GM23338 (cell line): ENCODE results near the gene HBS1L. TPM values are rescaled to one million over a fixed set of nuclear protein-coding genes. Genes with fewer than 3 reads are reported as not detected.

ENCODE experiments used
- ATAC-seq: fragments of 200-7000 bp; cut with Tn5 transposase; 3 replicates; pipeline ENCODE4 v1.9.1; 2020
- DNase-seq: peaks from one replicate; pipeline ENCODE4 v3.0.0-alpha.2; 2015; ENCODE audit warnings: low spot score
- H2AFZ ChIP-seq: fragments of 200-600 bp; sonication (generic); 2 replicates; pipeline ENCODE4 v1.8.0; 2016; ENCODE audit warnings: antibody characterized with exemption, mild to moderate bottlenecking, moderate library complexity
- H3F3A ChIP-seq: fragments of 200-600 bp; sonication (generic); replicated peaks from 2 replicates; pipeline ENCODE4 v1.8.0; 2017; ENCODE audit warnings: antibody characterized with exemption, mixed run types, low read depth
- H3K27ac ChIP-seq: fragments of 200-600 bp; sonication (generic); 2 replicates; pipeline ENCODE4 v1.6.1; 2016; ENCODE audit warnings: low read depth
- H3K27me3 ChIP-seq: fragments of 200-600 bp; sonication (generic); 2 replicates; pipeline ENCODE4 v1.8.0; 2016; ENCODE audit warnings: mild to moderate bottlenecking, mixed run types, moderate library complexity; ENCODE audit not compliant: insufficient read depth
- H3K36me3 ChIP-seq: fragments of 200-600 bp; sonication (generic); 2 replicates; pipeline ENCODE4 v1.8.0; 2016; ENCODE audit warnings: mild to moderate bottlenecking; ENCODE audit not compliant: insufficient read depth
- H3K4me1 ChIP-seq: fragments of 200-600 bp; sonication (generic); 2 replicates; pipeline ENCODE4 v1.8.0; 2016; ENCODE audit warnings: mild to moderate bottlenecking, moderate library complexity; ENCODE audit not compliant: insufficient read depth
- H3K4me2 ChIP-seq: fragments of 200-600 bp; sonication (generic); 2 replicates; pipeline ENCODE4 v1.7.1; 2017; ENCODE audit warnings: mixed run types
- H3K4me3 ChIP-seq: fragments of 200-600 bp; sonication (generic); 2 replicates; pipeline ENCODE4 v1.6.1; 2016; ENCODE audit warnings: mixed run types
- H3K79me2 ChIP-seq: fragments of 200-600 bp; sonication (generic); replicated peaks from 2 replicates; pipeline ENCODE4 v1.8.0; 2017; ENCODE audit warnings: mild to moderate bottlenecking; ENCODE audit not compliant: insufficient read depth
- H3K9me2 ChIP-seq: fragments of 200-600 bp; sonication (generic); 2 replicates; pipeline ENCODE4 v1.8.0; 2017; ENCODE audit not compliant: insufficient read depth
- H4K20me1 ChIP-seq: fragments of 200-600 bp; sonication (generic); replicated peaks from 2 replicates; pipeline ENCODE4 v1.8.0; 2017; ENCODE audit warnings: mild to moderate bottlenecking; ENCODE audit not compliant: insufficient read depth
- H3K27ac Mint-ChIP-seq: 2 replicates; pipeline ENCODE4 v1.8.0; 2020; ENCODE audit warnings: inconsistent platforms, mild to moderate bottlenecking, moderate library complexity, mixed read lengths
- H3K27me3 Mint-ChIP-seq: 3 replicates; pipeline ENCODE4 v1.8.0; 2022; ENCODE audit warnings: low read depth, mild to moderate bottlenecking, moderate library complexity, mixed read lengths, inconsistent platforms; ENCODE audit not compliant: insufficient read depth, poor library complexity
- H3K36me3 Mint-ChIP-seq: 3 replicates; pipeline ENCODE4 v1.8.0; 2021; ENCODE audit warnings: low read depth, mild to moderate bottlenecking, inconsistent platforms, moderate library complexity, mixed read lengths
- H3K4me1 Mint-ChIP-seq: 3 replicates; pipeline ENCODE4 v1.8.0; 2020; ENCODE audit warnings: mild to moderate bottlenecking, inconsistent platforms, mixed read lengths
- H3K4me3 Mint-ChIP-seq: 3 replicates; pipeline ENCODE4 v1.8.0; 2021; ENCODE audit warnings: moderate library complexity, mild to moderate bottlenecking, inconsistent platforms, mixed read lengths
- H3K9me3 Mint-ChIP-seq: 3 replicates; pipeline ENCODE4 v1.8.0; 2020; ENCODE audit warnings: moderate library complexity, mild to moderate bottlenecking, inconsistent platforms, mixed read lengths
- CREB1 ChIP-seq: fragments of 250-450 bp; sonication (Bioruptor Pico); IDR thresholded peaks from 2 replicates; pipeline ENCODE4 v1.5.0; 2020; ENCODE audit warnings: low read depth, mild to moderate bottlenecking, moderate library complexity
- EZH2 ChIP-seq: fragments of 200-600 bp; sonication (generic); IDR thresholded peaks from one replicate; pipeline ENCODE4 v1.8.0; 2017; ENCODE audit warnings: antibody characterized with exemption, mild to moderate bottlenecking, low read depth; ENCODE audit not compliant: unreplicated experiment
- EZH2phosphoT487 ChIP-seq: fragments of 200-600 bp; sonication (generic); IDR thresholded peaks from one replicate; pipeline ENCODE4 v1.8.1; 2018; ENCODE audit warnings: antibody characterized with exemption; ENCODE audit not compliant: unreplicated experiment
- JUNB ChIP-seq: IDR thresholded peaks from one replicate; pipeline ENCODE4 v1.6.1; 2016; ENCODE audit warnings: antibody characterized with exemption; ENCODE audit not compliant: unreplicated experiment
- NANOG ChIP-seq: IDR thresholded peaks from 2 replicates; pipeline ENCODE4 v1.6.1; 2016; ENCODE audit warnings: antibody characterized with exemption, borderline replicate concordance
- POLR2AphosphoS5 ChIP-seq: IDR thresholded peaks from 2 replicates; pipeline ENCODE4 v1.6.1; 2016; ENCODE audit warnings: antibody characterized with exemption, low read depth
- STAT1 ChIP-seq: IDR thresholded peaks from one replicate; pipeline ENCODE4 v1.6.1; 2016; ENCODE audit warnings: antibody characterized with exemption; ENCODE audit not compliant: unreplicated experiment
- ZNF114 ChIP-seq: fragments of 250-450 bp; sonication (Bioruptor Pico); IDR thresholded peaks from 2 replicates; pipeline ENCODE4 v1.5.0; 2020; ENCODE audit warnings: mild to moderate bottlenecking, moderate library complexity
- ZNF331 ChIP-seq: fragments of 250-450 bp; sonication (Bioruptor Pico); IDR thresholded peaks from 2 replicates; pipeline ENCODE4 v1.5.0; 2020; ENCODE audit warnings: low read depth, mild to moderate bottlenecking, moderate library complexity
- polyA plus RNA-seq: library from polyadenylated mRNA; unstranded; fragments of >200 nt; fragmentation: Nextera tagmentation; extraction: Ambion mirVana; gene quantifications from 2 replicates; pipeline ENCODE4 v1.2.1, GENCODE V29; 2016
- total RNA-seq: library from RNA; depleted of rRNA; stranded (reverse); fragments of >200 nt; shearing (Covaris generic); gene quantifications from 2 replicates; pipeline ENCODE4 v1.2.3, GENCODE V29; 2014
- TF ChIP-seq, protein P1 (sequence below), 2 experiments: fragments of 200-600 bp in 1 of 2; sonication (generic) in 1 of 2; conservative IDR thresholded peaks; 2 replicates each; pipeline versions ENCODE4 v1.5.1 to v1.6.1; 2016 to 2017; ENCODE audit warnings: antibody characterized with exemption in 2 of 2, low read depth in 2 of 2, mild to moderate bottlenecking in 2 of 2, moderate library complexity in 1 of 2
- TF ChIP-seq, protein P2 (sequence below): IDR thresholded peaks from one replicate; pipeline ENCODE4 v1.6.1; 2018; ENCODE audit warnings: antibody characterized with exemption; ENCODE audit not compliant: unreplicated experiment
- TF ChIP-seq, protein P3 (sequence below): fragments of 250-450 bp; sonication (Bioruptor Pico); IDR thresholded peaks from 2 replicates; pipeline ENCODE4 v1.5.0; 2020; ENCODE audit warnings: mild to moderate bottlenecking, moderate library complexity

Gene HBS1L
- total and polyA plus RNA-seq, 2 experiments from 2014 or later, result 59.9 to 94.1 TPM

DNA sequence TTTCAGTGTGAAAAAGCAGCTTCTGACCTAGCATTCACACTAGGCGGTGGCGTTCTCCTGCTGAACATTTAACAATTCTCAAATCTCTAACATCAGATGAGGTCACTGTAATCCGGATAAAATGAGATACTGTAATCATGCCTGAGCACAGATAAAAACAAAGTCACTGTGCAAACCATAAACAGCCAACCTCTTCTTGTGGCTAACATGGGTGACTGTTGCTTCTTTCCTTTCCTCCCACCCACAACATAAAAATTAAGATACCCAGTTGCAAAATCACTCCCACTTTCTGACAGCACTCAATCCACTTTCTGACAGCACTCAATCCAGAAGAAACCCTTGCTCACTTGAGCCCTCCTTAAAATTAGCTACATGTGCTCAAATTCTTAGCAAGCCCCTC is 93.3 kb downstream of the HBS1L start (continued):
- TF ChIP-seq, protein P1, sequence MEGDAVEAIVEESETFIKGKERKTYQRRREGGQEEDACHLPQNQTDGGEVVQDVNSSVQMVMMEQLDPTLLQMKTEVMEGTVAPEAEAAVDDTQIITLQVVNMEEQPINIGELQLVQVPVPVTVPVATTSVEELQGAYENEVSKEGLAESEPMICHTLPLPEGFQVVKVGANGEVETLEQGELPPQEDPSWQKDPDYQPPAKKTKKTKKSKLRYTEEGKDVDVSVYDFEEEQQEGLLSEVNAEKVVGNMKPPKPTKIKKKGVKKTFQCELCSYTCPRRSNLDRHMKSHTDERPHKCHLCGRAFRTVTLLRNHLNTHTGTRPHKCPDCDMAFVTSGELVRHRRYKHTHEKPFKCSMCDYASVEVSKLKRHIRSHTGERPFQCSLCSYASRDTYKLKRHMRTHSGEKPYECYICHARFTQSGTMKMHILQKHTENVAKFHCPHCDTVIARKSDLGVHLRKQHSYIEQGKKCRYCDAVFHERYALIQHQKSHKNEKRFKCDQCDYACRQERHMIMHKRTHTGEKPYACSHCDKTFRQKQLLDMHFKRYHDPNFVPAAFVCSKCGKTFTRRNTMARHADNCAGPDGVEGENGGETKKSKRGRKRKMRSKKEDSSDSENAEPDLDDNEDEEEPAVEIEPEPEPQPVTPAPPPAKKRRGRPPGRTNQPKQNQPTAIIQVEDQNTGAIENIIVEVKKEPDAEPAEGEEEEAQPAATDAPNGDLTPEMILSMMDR (conservative IDR thresholded peaks at IDR 0.05; ENCODE audit: low read depth in 2 of 2), result no peak

DNA sequence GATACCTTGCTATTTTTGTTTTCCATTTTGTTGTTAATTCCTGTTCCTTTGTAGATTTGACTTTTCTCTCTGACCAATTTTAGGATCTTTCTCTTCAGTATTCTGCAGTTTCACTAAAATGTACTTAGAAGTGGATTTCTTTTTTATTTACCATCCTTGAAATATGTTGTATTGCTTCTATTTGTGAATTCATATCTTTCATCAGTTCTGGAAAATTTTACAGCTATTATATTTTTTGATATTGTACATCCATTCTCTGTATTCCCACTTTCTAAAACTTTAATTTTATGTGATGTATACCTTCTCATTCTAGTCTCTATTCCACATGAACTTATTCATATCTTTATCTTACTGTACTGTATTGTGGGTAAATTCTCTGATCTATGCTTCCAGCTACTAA is 95.0 kb downstream of the HBS1L start:
- Histone ChIP-seq H3K36me3 (no peaks in the 10 kb centered on the region), H3K4me2 (no peak overlapping the region), H3K27ac (no peak overlapping the region), H3K4me1 (no peaks in the 10 kb centered on the region), H3K27me3 (no peaks in the 10 kb centered on the region), H3F3A (no peaks in the 10 kb centered on the region), H3K4me3 (no peak overlapping the region), H3K9me2 (no peaks in the 10 kb centered on the region), H4K20me1 (no peaks in the 10 kb centered on the region; the same call in 1 of the 2 replicates), H3K79me2 (no peaks in the 10 kb centered on the region), H2AFZ (no peak overlapping the region)
- peaks cover 17% of the 10 kb centered on the region; the same call in 2 of the 3 replicates for H3K36me3 Mint-ChIP-seq
- H3K27ac Mint-ChIP-seq, result no peak overlapping the region
- no peaks in the 10 kb centered on the region for H3K9me3 Mint-ChIP-seq
- peaks cover 13% of the 10 kb centered on the region for H3K27me3 Mint-ChIP-seq
- ATAC-seq (no peak), DNase-seq (no peak)
- H3K4me3 Mint-ChIP-seq, result no peak overlapping the region
- TF ChIP-seq JUNB, result no peak
- TF ChIP-seq EZH2phosphoT487, result no peak
- TF ChIP-seq NANOG, result no peak
- TF ChIP-seq POLR2AphosphoS5, result no peak
- TF ChIP-seq, protein P1 (conservative IDR thresholded peaks at IDR 0.05; ENCODE audit: low read depth in 2 of 2), result no peak
- TF ChIP-seq STAT1, result no peak
- TF ChIP-seq ZNF114 (CRISPR knock-in tag), result no peak
- TF ChIP-seq ZNF331, result no peak
- TF ChIP-seq, protein P2, sequence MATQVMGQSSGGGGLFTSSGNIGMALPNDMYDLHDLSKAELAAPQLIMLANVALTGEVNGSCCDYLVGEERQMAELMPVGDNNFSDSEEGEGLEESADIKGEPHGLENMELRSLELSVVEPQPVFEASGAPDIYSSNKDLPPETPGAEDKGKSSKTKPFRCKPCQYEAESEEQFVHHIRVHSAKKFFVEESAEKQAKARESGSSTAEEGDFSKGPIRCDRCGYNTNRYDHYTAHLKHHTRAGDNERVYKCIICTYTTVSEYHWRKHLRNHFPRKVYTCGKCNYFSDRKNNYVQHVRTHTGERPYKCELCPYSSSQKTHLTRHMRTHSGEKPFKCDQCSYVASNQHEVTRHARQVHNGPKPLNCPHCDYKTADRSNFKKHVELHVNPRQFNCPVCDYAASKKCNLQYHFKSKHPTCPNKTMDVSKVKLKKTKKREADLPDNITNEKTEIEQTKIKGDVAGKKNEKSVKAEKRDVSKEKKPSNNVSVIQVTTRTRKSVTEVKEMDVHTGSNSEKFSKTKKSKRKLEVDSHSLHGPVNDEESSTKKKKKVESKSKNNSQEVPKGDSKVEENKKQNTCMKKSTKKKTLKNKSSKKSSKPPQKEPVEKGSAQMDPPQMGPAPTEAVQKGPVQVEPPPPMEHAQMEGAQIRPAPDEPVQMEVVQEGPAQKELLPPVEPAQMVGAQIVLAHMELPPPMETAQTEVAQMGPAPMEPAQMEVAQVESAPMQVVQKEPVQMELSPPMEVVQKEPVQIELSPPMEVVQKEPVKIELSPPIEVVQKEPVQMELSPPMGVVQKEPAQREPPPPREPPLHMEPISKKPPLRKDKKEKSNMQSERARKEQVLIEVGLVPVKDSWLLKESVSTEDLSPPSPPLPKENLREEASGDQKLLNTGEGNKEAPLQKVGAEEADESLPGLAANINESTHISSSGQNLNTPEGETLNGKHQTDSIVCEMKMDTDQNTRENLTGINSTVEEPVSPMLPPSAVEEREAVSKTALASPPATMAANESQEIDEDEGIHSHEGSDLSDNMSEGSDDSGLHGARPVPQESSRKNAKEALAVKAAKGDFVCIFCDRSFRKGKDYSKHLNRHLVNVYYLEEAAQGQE, result no peak
- TF ChIP-seq EZH2, result no peak
- no peak for TF ChIP-seq CREB1 (CRISPR knock-in tag)
- TF ChIP-seq, protein P3, sequence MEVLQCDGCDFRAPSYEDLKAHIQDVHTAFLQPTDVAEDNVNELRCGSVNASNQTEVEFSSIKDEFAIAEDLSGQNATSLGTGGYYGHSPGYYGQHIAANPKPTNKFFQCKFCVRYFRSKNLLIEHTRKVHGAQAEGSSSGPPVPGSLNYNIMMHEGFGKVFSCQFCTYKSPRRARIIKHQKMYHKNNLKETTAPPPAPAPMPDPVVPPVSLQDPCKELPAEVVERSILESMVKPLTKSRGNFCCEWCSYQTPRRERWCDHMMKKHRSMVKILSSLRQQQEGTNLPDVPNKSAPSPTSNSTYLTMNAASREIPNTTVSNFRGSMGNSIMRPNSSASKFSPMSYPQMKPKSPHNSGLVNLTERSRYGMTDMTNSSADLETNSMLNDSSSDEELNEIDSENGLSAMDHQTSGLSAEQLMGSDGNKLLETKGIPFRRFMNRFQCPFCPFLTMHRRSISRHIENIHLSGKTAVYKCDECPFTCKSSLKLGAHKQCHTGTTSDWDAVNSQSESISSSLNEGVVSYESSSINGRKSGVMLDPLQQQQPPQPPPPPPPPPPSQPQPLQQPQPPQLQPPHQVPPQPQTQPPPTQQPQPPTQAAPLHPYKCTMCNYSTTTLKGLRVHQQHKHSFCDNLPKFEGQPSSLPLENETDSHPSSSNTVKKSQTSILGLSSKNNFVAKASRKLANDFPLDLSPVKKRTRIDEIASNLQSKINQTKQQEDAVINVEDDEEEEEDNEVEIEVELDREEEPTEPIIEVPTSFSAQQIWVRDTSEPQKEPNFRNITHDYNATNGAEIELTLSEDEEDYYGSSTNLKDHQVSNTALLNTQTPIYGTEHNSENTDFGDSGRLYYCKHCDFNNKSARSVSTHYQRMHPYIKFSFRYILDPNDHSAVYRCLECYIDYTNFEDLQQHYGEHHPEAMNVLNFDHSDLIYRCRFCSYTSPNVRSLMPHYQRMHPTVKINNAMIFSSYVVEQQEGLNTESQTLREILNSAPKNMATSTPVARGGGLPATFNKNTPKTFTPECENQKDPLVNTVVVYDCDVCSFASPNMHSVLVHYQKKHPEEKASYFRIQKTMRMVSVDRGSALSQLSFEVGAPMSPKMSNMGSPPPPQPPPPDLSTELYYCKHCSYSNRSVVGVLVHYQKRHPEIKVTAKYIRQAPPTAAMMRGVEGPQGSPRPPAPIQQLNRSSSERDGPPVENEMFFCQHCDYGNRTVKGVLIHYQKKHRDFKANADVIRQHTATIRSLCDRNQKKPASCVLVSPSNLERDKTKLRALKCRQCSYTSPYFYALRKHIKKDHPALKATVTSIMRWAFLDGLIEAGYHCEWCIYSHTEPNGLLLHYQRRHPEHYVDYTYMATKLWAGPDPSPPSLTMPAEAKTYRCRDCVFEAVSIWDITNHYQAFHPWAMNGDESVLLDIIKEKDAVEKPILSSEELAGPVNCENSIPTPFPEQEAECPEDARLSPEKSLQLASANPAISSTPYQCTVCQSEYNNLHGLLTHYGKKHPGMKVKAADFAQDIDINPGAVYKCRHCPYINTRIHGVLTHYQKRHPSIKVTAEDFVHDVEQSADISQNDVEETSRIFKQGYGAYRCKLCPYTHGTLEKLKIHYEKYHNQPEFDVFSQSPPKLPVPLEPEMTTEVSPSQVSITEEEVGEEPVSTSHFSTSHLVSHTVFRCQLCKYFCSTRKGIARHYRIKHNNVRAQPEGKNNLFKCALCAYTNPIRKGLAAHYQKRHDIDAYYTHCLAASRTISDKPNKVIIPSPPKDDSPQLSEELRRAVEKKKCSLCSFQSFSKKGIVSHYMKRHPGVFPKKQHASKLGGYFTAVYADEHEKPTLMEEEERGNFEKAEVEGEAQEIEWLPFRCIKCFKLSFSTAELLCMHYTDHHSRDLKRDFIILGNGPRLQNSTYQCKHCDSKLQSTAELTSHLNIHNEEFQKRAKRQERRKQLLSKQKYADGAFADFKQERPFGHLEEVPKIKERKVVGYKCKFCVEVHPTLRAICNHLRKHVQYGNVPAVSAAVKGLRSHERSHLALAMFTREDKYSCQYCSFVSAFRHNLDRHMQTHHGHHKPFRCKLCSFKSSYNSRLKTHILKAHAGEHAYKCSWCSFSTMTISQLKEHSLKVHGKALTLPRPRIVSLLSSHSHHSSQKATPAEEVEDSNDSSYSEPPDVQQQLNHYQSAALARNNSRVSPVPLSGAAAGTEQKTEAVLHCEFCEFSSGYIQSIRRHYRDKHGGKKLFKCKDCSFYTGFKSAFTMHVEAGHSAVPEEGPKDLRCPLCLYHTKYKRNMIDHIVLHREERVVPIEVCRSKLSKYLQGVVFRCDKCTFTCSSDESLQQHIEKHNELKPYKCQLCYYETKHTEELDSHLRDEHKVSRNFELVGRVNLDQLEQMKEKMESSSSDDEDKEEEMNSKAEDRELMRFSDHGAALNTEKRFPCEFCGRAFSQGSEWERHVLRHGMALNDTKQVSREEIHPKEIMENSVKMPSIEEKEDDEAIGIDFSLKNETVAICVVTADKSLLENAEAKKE, result no peak
- H3K4me1 Mint-ChIP-seq, result no peaks in the 10 kb centered on the region
